GM12891 (cell line): Measurements from ENCODE around the gene THRA.

ENCODE experiments used
- PAX5 ChIP-seq: IDR thresholded peaks from 2 replicates; pipeline ENCODE4 v1.6.1; 2011; ENCODE audit warnings: low read length, moderate library complexity, mild to moderate bottlenecking; ENCODE audit not compliant: insufficient read depth, severe bottlenecking
- POLR2A ChIP-seq: IDR thresholded peaks from 2 replicates; pipeline ENCODE4 v1.6.1; 2011; ENCODE audit warnings: low read depth, low read length, control low read depth
- POLR2AphosphoS5 ChIP-seq: IDR thresholded peaks from 2 replicates; pipeline ENCODE4 v1.6.1; 2011; ENCODE audit warnings: low read depth, low read length, control low read depth
- SPI1 ChIP-seq: IDR thresholded peaks from 2 replicates; pipeline ENCODE4 v1.6.1; 2011; ENCODE audit warnings: low read depth, low read length, control low read depth
- TAF1 ChIP-seq: IDR thresholded peaks from 2 replicates; pipeline ENCODE4 v1.6.1; 2011; ENCODE audit warnings: low read depth, low read length, control low read depth

DNA sequence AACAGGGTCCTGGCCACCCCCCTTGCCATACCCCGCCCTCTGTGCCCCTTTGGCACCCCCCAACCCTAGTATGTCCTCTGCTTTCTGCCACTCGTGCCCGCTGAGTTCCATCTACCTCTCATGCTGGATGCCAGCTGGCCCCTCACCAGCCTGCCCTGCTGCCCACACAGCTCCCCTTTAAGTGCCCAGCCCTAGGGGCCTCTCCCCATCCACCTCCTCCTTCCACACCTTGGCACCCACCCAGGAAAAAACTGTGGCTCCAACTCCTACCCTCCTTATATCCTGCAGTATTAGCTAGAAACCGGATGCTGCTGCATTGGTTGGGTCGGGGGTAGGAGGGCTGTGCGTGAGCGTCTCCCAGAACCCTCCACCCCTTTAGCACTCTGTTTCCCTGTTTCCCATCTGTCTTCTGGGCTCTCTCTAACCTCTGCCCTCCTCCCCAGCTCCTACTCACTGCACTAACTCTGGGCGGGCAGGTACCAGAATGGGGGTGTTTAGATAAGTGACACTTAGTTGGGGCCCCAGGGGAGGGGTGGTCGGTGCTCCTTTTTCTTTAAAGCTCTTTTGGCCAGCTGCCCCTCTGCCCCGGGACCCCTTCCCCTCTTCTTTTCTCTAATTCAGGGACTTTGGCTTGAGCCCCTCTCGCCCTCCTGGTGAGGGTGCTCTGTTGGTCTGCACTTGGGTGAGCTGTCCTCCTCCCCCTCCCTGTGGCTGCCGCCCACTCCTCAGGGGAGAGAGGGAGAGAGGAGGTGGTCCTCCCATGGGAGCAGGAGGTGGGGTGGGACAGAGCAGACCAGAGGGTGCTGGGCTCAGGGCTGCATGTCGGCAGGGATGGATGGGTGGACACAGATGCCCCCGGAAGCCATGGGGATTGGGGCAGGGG, 27.7 kb downstream of the THRA start:
- TF ChIP-seq POLR2A (no peak), TAF1 (no peak), POLR2AphosphoS5 (no peak), SPI1 (no peak), PAX5 (no peak)
